ENCODE data around the gene RTN4RL2.

RTN4RL2 gene

DNA sequence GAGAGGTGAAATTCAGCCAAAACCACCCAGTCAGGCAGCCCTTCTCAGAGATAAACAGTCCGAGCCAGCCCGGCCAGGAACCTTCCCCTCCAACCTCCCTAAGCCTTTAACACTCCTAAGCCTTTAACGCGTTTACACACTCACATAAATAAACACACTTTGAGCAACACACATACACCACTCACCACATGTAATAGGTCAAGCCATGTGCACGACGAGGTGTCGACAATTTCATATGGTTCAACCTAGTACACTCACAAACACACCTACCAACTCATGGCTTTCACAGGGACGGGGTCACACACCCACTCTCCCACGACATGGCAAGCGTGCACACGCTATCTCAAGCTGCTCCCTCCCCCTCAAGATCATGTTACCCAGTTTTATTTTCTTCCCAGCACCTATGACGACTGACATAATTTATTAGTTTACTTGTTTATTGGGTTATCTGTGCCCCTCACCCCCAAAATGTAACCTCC, 39.7 kb downstream of the RTN4RL2 start:
- peak overlapping the region; percentile 82 for H3K27ac ChIP-seq
- no peak for TF ChIP-seq CTCF (conservative IDR thresholded peaks at IDR 0.05)

- peak overlapping the region; percentile 82 for H3K27ac ChIP-seq
These were observed 40.2 kb downstream of the RTN4RL2 start for GRCh38 chr11:57500515-57500914.

GRCh38 chr11:57500926-57501325, 40.6 kb downstream of the RTN4RL2 start:
- peak overlapping the region; percentile 82 for H3K27ac ChIP-seq
- TF ChIP-seq CTCF (conservative IDR thresholded peaks at IDR 0.05), result no peak

More at GRCh38 chr11:57500515-57500914, 40.2 kb downstream of the RTN4RL2 start:
- no peak for TF ChIP-seq CTCF (conservative IDR thresholded peaks at IDR 0.05)

- no peak for TF ChIP-seq CTCF (conservative IDR thresholded peaks at IDR 0.05)
- peak overlapping the region; percentile 82 for H3K27ac ChIP-seq
These were observed 41.6 kb downstream of the RTN4RL2 start for GRCh38 chr11:57501953-57502352.

- TF ChIP-seq CTCF (conservative IDR thresholded peaks at IDR 0.05), result no peak
- peak overlapping the region; percentile 82 for H3K27ac ChIP-seq
These were observed 42.0 kb downstream of the RTN4RL2 start for GRCh38 chr11:57502376-57502775.

DNA sequence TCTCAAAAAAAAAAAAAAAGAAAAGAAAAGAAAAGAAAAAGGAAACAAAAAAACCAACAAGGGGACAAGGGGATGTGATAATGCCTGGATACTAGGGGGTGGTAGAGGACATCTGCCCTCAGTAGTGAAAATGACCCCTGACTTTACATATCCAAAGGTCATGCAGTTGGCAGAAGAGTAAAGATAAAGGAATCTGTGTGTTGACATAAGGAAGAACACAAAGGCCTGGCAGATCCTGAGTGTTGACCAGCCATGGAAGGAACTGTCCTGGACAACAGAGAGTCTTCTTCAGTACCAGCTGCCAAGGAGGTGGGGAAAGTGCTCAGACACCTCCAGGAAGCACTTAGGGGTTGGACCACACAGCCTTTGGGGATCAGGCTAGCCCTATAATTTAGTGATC, 42.5 kb downstream of the RTN4RL2 start:
- peak overlapping the region; percentile 82 for H3K27ac ChIP-seq

DNA sequence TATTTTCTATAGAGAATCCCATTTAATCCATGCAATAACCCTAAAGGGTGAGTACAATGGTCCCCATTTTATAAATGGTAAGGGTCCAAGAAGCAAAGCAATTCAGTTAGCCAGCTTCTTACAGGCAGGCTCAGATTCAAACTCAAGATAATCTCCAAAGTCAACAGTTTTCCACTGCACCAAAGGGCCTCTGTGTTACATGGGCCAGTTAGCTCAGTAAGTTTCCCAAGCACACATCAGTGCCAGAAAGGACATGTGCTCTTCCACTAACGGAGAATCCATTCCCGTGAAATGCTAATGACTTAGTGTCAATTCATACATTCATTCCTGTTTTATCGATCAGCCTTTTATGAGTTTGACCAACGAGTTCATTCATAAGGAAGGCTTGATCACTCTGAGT, 44.2 kb downstream of the RTN4RL2 start:
- H3K27ac ChIP-seq, result peak overlapping the region; percentile 82; the same call in 1 of the 2 replicates
- no peak for TF ChIP-seq CTCF (conservative IDR thresholded peaks at IDR 0.05)

More for the DNA sequence above, 42.5 kb downstream of the RTN4RL2 start:
- no peak for TF ChIP-seq CTCF (conservative IDR thresholded peaks at IDR 0.05)
